ENCODE results near the gene CHD9NB.

DNA sequence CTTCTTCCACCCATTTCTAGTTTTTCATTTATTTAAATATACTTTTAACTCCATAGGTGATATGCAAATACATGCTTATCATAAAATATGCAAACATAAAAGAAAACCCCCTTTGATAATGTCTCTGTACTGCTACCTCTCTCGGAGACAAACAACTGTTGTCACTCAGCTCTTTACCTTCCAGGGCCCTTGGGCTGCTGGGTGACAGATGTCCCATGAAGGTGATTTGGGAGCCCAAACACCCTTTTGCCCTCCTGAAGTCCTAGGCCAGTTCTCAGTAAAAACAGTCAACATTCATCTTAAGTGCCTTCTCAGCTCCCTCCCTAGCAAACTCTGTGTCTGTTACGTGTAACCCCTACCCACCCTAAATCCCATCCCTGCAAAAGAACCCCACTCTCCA, 39.6 kb upstream of the CHD9NB start:
- TF ChIP-seq CTCF (IDR thresholded peaks at IDR 0.05; ENCODE audit: low read depth, low read length) (no peak), EZH2phosphoT487 (IDR thresholded peaks at IDR 0.05; ENCODE audit: low read depth) (no peak)

All from OCI-LY3 (cell line).